Gastrocnemius medialis (tissue), 4 donors: ENCODE results near the gene SRSF1. TPM values are rescaled to one million over a fixed set of nuclear protein-coding genes. Genes with fewer than 3 reads are reported as not detected.

Source experiments
- ATAC-seq, 2 donors: fragments of 150-250 bp; one replicate each; pipeline ENCODE4 v1.9.1; 2016
- DNase-seq, 2 donors: peaks; one replicate each; pipeline ENCODE4 v3.0.0-alpha.2; 2019
- H3K27ac ChIP-seq, 4 donors: fragments of 200-600 bp; sonication (generic); 1 replicate in 1 of 4; 2 replicates in 3 of 4; pipeline ENCODE4 v1.5.1; 2016 to 2018; ENCODE audit warnings: mild to moderate bottlenecking in 2 of 4, moderate library complexity in 1 of 4
- H3K27me3 ChIP-seq, 3 donors: fragments of 200-600 bp; sonication (generic) in 2 of 3; 1 replicate in 1 of 3; 2 replicates in 2 of 3; pipeline versions ENCODE4 v1.5.1 to v1.6.0; 2016 to 2019; ENCODE audit warnings: mild to moderate bottlenecking in 1 of 3, moderate library complexity in 1 of 3
- H3K36me3 ChIP-seq, 2 donors: fragments of 200-600 bp; sonication (generic) in 1 of 2; one replicate each; pipeline ENCODE4 v1.5.1; 2017 to 2018
- H3K4me1 ChIP-seq, 2 donors: fragments of 200-600 bp; sonication (generic) in 1 of 2; one replicate each; pipeline ENCODE4 v1.5.1; 2016 to 2017; ENCODE audit warnings: mild to moderate bottlenecking in 2 of 2
- H3K4me3 ChIP-seq, 4 donors: fragments of 200-600 bp; sonication (generic) in 3 of 4; 1 replicate in 1 of 4; 2 replicates in 3 of 4; pipeline ENCODE4 v1.5.1; 2016 to 2019; ENCODE audit warnings: mild to moderate bottlenecking in 2 of 4
- H3K9me3 ChIP-seq, 3 donors: fragments of 200-600 bp; sonication (generic) in 2 of 3; 1 replicate in 1 of 3; 2 replicates in 2 of 3; pipeline ENCODE4 v1.5.1; 2016 to 2019
- POLR2A ChIP-seq, 2 donors: fragments of 450-650 bp; IDR thresholded peaks; one replicate each; pipeline ENCODE4 v1.6.1; 2017; ENCODE audit warnings: antibody characterized with exemption in 2 of 2, mild to moderate bottlenecking in 2 of 2, moderate library complexity in 2 of 2
- in situ Hi-C, 4 donors: fragments of 200-750 bp; cut with MboI; loops; one replicate each; pipeline versions ENCODE4 v1.15.0 to v1.8.0; 2017; ENCODE audit warnings: low sequenced_read_pairs in 4 of 4
- intact Hi-C: fragments of 100-400 bp; cut with DNase I; formaldehyde crosslinking; loops from one replicate; pipeline ENCODE4 v1.15.1; 2023; ENCODE audit warnings: low total_unique reads
- total RNA-seq, 4 donors: library from RNA; depleted of rRNA; stranded (reverse); fragments of >200 nt; gene quantifications; one replicate each; pipeline versions ENCODE4 v1.1.0 to v1.2.3, GENCODE V29; 2016
- TF ChIP-seq, protein P1 (sequence below), 5 experiments: fragments of 450-650 bp in 3 of 5; fragments of 200-600 bp in 2 of 5; sonication (generic) in 2 of 5; IDR thresholded peaks in 4 of 5; conservative IDR thresholded peaks in 1 of 5; 1 replicate in 4 of 5; 2 replicates in 1 of 5; pipeline ENCODE4 v1.5.1; 2016 to 2019; ENCODE audit warnings: antibody characterized with exemption in 5 of 5, mild to moderate bottlenecking in 3 of 5, moderate library complexity in 3 of 5

Gene SRSF1
- total RNA-seq, 4 donors from 2014 or later, result 69.4 to 85.4 (median 82.2) TPM

DNA sequence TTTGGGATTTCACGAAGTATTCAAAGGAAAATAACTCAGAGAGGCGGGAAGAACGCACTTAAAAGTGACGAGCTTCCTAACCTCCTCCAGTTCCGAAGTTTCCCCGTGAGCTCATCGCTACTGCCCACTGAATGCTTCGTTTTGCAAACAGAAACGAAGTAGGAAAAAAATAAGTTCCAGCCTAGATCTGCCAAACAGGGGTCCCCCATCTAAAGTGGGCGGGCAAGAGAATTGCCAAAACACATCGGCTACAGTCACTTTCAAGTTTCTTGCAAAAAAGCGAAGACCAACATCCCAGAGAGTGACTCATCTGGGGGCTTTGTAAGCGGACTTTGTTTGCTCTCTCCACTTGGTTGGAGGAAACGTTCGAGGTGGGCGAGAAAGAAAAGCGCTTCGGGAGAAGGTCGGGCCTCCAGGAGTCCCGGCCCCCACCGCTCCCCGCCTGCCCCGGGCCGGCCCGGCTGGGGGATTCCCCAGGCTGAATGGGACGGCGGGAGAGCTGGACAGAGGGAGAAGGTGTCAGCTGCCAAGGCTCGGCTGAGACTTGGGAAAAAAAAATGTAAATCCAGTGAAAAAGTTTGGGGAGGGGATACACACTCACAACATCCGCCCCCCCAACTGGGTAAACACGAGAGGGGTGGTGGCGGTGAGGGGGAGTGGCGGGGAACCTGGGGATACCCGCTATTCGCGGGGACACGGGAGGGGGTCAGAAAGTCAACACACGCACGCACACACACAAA, 20.0 kb downstream of the SRSF1 start:
- TF ChIP-seq POLR2A (IDR thresholded peaks at IDR 0.05), result no peak
- TF ChIP-seq, protein P1, sequence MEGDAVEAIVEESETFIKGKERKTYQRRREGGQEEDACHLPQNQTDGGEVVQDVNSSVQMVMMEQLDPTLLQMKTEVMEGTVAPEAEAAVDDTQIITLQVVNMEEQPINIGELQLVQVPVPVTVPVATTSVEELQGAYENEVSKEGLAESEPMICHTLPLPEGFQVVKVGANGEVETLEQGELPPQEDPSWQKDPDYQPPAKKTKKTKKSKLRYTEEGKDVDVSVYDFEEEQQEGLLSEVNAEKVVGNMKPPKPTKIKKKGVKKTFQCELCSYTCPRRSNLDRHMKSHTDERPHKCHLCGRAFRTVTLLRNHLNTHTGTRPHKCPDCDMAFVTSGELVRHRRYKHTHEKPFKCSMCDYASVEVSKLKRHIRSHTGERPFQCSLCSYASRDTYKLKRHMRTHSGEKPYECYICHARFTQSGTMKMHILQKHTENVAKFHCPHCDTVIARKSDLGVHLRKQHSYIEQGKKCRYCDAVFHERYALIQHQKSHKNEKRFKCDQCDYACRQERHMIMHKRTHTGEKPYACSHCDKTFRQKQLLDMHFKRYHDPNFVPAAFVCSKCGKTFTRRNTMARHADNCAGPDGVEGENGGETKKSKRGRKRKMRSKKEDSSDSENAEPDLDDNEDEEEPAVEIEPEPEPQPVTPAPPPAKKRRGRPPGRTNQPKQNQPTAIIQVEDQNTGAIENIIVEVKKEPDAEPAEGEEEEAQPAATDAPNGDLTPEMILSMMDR (IDR thresholded peaks at IDR 0.05 in 4 of 5, conservative IDR thresholded peaks at IDR 0.05 in 1 of 5), result no peak
- peak overlapping the region; percentile 67 to 92 (median 81) for H3K4me3 ChIP-seq
- peaks cover 0 to 6% of the 10 kb centered on the region in 2 donors for H3K36me3 ChIP-seq
- no peaks in the 10 kb centered on the region for H3K9me3 ChIP-seq
- DNase-seq (peak; percentile 32 to 55), ATAC-seq (peak; percentile 31 to 45)
- in situ Hi-C loops (loop anchor here in 2 of 4 donors (25.0 kb wide), 3 partner anchors 400 to 900 kb away; partner anchors contain the start of genes AKAP1 (in 1 of the 2) and MSI2 (in 1 of the 2)), intact Hi-C loops (loop anchor here (2.0 to 5.0 kb wide), 2 partner anchors 32 to 900 kb away; partner anchors contain the start of genes AKAP1 and CUEDC1)
- peak overlapping the region; percentile 95 to 99 (median 98) for H3K27ac ChIP-seq
- peaks cover 72 to 83% of the 10 kb centered on the region in 2 donors for H3K4me1 ChIP-seq
- no peaks in the 10 kb centered on the region for H3K27me3 ChIP-seq

DNA sequence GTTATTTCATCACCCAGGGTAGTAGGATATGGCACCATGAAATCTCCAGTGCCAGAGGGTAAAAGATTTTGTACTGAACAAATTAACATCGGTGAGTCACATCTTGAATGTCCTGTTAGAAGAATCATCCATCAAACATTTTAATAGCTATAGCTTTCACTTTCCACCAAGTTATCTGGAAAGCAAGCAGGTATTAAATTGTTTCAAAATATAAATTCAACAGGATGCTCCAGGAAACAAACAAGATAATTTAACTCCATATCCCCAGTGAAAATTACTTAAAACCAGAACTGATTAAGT, 21.4 kb downstream of the SRSF1 start:
- TF ChIP-seq, protein P1 (IDR thresholded peaks at IDR 0.05 in 4 of 5, conservative IDR thresholded peaks at IDR 0.05 in 1 of 5), result no peak
- TF ChIP-seq POLR2A (IDR thresholded peaks at IDR 0.05), result no peak
- Histone ChIP-seq H3K9me3 (no peaks in the 10 kb centered on the region), H3K27ac (peak overlapping the region; percentile 95 to 99 (median 98)), H3K27me3 (no peaks in the 10 kb centered on the region), H3K4me3 (peak overlapping the region; percentile 67 to 92 (median 81)), H3K36me3 (peaks cover 0 to 18% of the 10 kb centered on the region in 2 donors), H3K4me1 (peaks cover 72 to 82% of the 10 kb centered on the region in 2 donors)
- ATAC-seq (peak; percentile 21 to 32), DNase-seq (no peak)
- intact Hi-C loops (loop anchor here (2.0 to 5.0 kb wide), 2 partner anchors 45 to 898 kb away; partner anchors contain the start of gene AKAP1), in situ Hi-C loops (loop anchor here in 2 of 4 donors (25.0 kb wide), 3 partner anchors 398 to 898 kb away; partner anchors contain the start of genes AKAP1 (in 1 of the 2) and MSI2 (in 1 of the 2))

DNA sequence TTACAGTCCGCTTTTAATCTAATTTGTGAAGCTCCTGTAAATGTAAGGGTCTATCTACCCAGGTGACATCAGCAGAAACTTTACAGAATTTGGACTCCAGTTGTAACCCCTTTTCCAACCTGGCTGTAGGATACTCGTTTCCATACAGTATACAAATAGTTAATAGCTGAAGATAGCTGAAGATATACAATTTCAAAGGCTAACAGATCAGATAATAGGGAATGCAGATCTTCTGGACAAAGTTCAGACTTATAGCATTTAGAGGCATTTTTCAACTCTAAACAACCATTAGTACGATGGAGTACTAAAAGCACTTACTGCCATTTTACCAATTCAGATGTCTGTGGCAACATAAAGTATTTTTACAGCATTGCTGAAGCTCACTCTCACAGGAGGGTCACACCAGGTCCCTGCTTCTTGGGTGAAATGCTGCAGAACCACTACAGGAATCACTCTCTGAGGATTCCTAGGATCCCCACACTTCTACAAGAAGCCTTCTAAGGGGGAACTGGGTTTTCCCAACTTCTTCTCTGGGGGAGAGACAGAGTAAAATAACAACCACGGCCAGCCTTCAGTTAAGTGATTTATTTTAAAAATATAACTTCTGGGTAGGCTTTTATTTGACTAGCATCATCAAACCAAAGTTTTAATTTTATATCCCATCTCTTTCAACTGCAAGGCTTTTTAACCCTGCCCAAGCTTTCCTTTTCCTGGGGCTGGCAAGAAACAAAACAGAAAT, 21.9 kb downstream of the SRSF1 start:
- Histone ChIP-seq H3K27ac (peak overlapping the region; percentile 95 to 99 (median 98)), H3K27me3 (no peaks in the 10 kb centered on the region), H3K4me3 (peak overlapping the region; percentile 4 to 92 (median 72)), H3K9me3 (no peaks in the 10 kb centered on the region), H3K36me3 (peaks cover 0 to 23% of the 10 kb centered on the region in 2 donors), H3K4me1 (peaks cover 76 to 82% of the 10 kb centered on the region in 2 donors)
- DNase-seq (no peak), ATAC-seq (no peak)
- in situ Hi-C loops (loop anchor here in 2 of 4 donors (25.0 kb wide), 3 partner anchors 398 to 898 kb away; partner anchors contain the start of genes AKAP1 (in 1 of the 2) and MSI2 (in 1 of the 2)), intact Hi-C loops (loop anchor here (2.0 to 5.0 kb wide), 2 partner anchors 44 to 898 kb away; partner anchors contain the start of gene AKAP1)
- TF ChIP-seq POLR2A (IDR thresholded peaks at IDR 0.05), result no peak
- TF ChIP-seq, protein P1 (IDR thresholded peaks at IDR 0.05 in 4 of 5, conservative IDR thresholded peaks at IDR 0.05 in 1 of 5), result no peak

DNA sequence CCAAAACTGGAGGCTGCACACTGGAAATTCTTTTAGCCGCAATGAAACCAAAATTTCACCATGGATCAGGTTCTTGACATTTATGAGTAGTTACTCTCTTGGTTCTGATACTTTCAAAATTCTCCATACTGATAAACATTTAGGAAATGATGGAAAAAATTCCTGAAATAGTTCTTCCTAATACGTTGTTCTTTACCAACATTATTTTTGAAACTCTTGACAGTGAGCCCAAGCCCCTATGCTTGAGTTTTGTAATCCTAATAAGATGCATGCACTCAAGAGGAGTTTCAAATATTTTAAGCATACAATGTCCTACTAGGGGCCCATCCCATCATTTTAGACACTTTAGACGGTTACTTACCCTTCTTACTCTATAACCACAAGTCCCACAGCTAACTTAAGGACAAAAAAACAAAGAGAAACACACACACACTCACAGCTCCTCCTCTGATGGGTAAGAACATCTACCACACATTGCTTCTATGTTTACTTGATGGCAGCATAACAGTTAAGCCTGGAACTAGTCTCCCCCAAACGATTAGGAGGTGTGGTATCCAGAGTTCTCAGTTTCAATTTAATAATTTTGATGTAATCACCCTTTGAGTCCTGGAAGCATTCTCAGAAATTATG, 22.7 kb downstream of the SRSF1 start:
- Histone ChIP-seq H3K4me3 (peak overlapping the region; percentile 4 to 92 (median 43)), H3K4me1 (peaks cover 73 to 76% of the 10 kb centered on the region in 2 donors), H3K36me3 (peaks cover 0 to 30% of the 10 kb centered on the region in 2 donors), H3K27me3 (no peaks in the 10 kb centered on the region), H3K9me3 (no peaks in the 10 kb centered on the region), H3K27ac (peak overlapping the region; percentile 95 to 99 (median 98))
- in situ Hi-C loops (loop anchor here in 2 of 4 donors (25.0 kb wide), 3 partner anchors 397 to 897 kb away; partner anchors contain the start of genes AKAP1 (in 1 of the 2) and MSI2 (in 1 of the 2)), intact Hi-C loops (loop anchor here (2.0 kb wide), 1 partner anchor 44 kb away; no protein-coding TSS in a partner anchor)
- DNase-seq (no peak), ATAC-seq (no peak)
- no peak for TF ChIP-seq POLR2A (IDR thresholded peaks at IDR 0.05)
- TF ChIP-seq, protein P1 (IDR thresholded peaks at IDR 0.05 in 4 of 5, conservative IDR thresholded peaks at IDR 0.05 in 1 of 5), result no peak
